GM13977 (cell line): Measurements from ENCODE around the gene PDCD6IP.
"Not testable (repeated sequence)": the region's sequence is repeated elsewhere in the genome, so short reads cannot be mapped to it uniquely, and the experiment has no call there.

Source experiments
- DNase-seq: peaks from one replicate; pipeline ENCODE4 v3.0.0; 2012; ENCODE audit warnings: low spot score
- CTCF ChIP-seq: IDR thresholded peaks from 2 replicates; pipeline ENCODE4 v1.5.1; 2012; ENCODE audit warnings: mild to moderate bottlenecking, control low read depth; ENCODE audit not compliant: insufficient read depth; ENCODE audit errors: extremely low read depth, missing control alignments
- in situ Hi-C: fragments of 300-500 bp; cut with MboI; formaldehyde crosslinking; loops from one replicate; pipeline ENCODE4 v1.12.0; 2022; ENCODE audit warnings: low sequenced_read_pairs, low pct_unique_long_range_greater_than_20kb, mixed read lengths, inconsistent platforms; ENCODE audit not compliant: unreplicated experiment

Gene PDCD6IP

GRCh38 chr3:33798418-33799201, at the start of gene PDCD6IP:
TSS of gene PDCD6IP (plus strand) at chr3:33798630. CDS start at chr3:33798729, 99 bp downstream.
- TF ChIP-seq CTCF = no peak
- in situ Hi-C loops = loop anchor here (25.0 kb wide), 2 partner anchors 661 to 836 kb away; partner anchors contain the start of gene CCR4

GRCh38 chr3:33749546-33750210, 48.8 kb upstream of the PDCD6IP start:
- in situ Hi-C loops = no loop called here
- no peak for DNase-seq

More at GRCh38 chr3:33798418-33799201, at the start of gene PDCD6IP:
- DNase-seq = peak; percentile 90

GRCh38 chr3:33750211-33750548, 48.2 kb upstream of the PDCD6IP start:
- TF ChIP-seq CTCF = no peak
- no peak for DNase-seq
- in situ Hi-C loops = no loop called here

More at GRCh38 chr3:33749546-33750210, 48.8 kb upstream of the PDCD6IP start:
- no peak for TF ChIP-seq CTCF

GRCh38 chr3:33751336-33751735, 47.1 kb upstream of the PDCD6IP start:
- in situ Hi-C loops = no loop called here
- TF ChIP-seq CTCF = no peak
- DNase-seq = no peak

- in situ Hi-C loops, DNase-seq: not testable (repeated sequence)
These were observed 44.0 kb upstream of the PDCD6IP start for GRCh38 chr3:33754391-33754790.

- no peak for TF ChIP-seq CTCF
- no peak for DNase-seq
- in situ Hi-C loops = no loop called here
These were observed 40.1 kb upstream of the PDCD6IP start for GRCh38 chr3:33758281-33758680.

GRCh38 chr3:33758864-33759263, 39.6 kb upstream of the PDCD6IP start:
- no peak for TF ChIP-seq CTCF
- in situ Hi-C loops = no loop called here
- DNase-seq = no peak
